Endodermal cell (in vitro differentiated cells): Measurements from ENCODE around the gene RIMKLB. TPM values are rescaled to one million over a fixed set of nuclear protein-coding genes. Genes with fewer than 3 reads are reported as not detected.
"Not testable (repeated sequence)": the region's sequence is repeated elsewhere in the genome, so short reads cannot be mapped to it uniquely, and the experiment has no call there.

ENCODE experiments used
- DNase-seq: peaks from one replicate; pipeline ENCODE4 v3.0.0-alpha.2; 2017
- H3K27ac ChIP-seq: 2 replicates; pipeline ENCODE4 v1.5.1; 2013; ENCODE audit warnings: mild to moderate bottlenecking, low read depth, low read length, moderate library complexity
- H3K27me3 ChIP-seq: 2 replicates; pipeline ENCODE4 v1.6.1; 2013; ENCODE audit warnings: mild to moderate bottlenecking, low read length, moderate library complexity; ENCODE audit not compliant: insufficient read depth, control insufficient read depth, poor library complexity, severe bottlenecking
- H3K36me3 ChIP-seq: 2 replicates; pipeline ENCODE4 v1.7.0; 2013; ENCODE audit warnings: mild to moderate bottlenecking, low read length, moderate library complexity; ENCODE audit not compliant: control insufficient read depth, insufficient read depth
- H3K4me1 ChIP-seq: one replicate; pipeline ENCODE4 v1.7.0; 2013; ENCODE audit warnings: low read length; ENCODE audit not compliant: control insufficient read depth, insufficient read depth
- H3K4me3 ChIP-seq: 2 replicates; pipeline ENCODE4 v1.5.1; 2013; ENCODE audit warnings: mild to moderate bottlenecking, low read length, moderate library complexity
- H3K9ac ChIP-seq: 2 replicates; pipeline ENCODE4 v1.6.1; 2013; ENCODE audit warnings: mild to moderate bottlenecking, low read length, moderate library complexity; ENCODE audit not compliant: poor library complexity, severe bottlenecking; ENCODE audit errors: extremely low read depth
- H3K9me3 ChIP-seq: 2 replicates; pipeline ENCODE4 v1.6.1; 2013; ENCODE audit warnings: mild to moderate bottlenecking, low read length, moderate library complexity; ENCODE audit not compliant: control insufficient read depth
- H3K27ac Mint-ChIP-seq: 2 replicates; pipeline ENCODE4 v1.8.0; 2020; ENCODE audit warnings: mixed read lengths
- H3K27me3 Mint-ChIP-seq: 2 replicates; pipeline ENCODE4 v1.8.0; 2021; ENCODE audit warnings: mild to moderate bottlenecking, mixed read lengths; ENCODE audit not compliant: insufficient read depth
- H3K36me3 Mint-ChIP-seq: 2 replicates; pipeline ENCODE4 v1.8.0; 2020; ENCODE audit warnings: low read depth, mixed read lengths
- H3K4me1 Mint-ChIP-seq: 2 replicates; pipeline ENCODE4 v1.8.0; 2020; ENCODE audit warnings: mixed read lengths
- H3K4me3 Mint-ChIP-seq: 2 replicates; pipeline ENCODE4 v1.8.0; 2020; ENCODE audit warnings: mild to moderate bottlenecking, moderate library complexity, mixed read lengths
- H3K9me3 Mint-ChIP-seq: 2 replicates; pipeline ENCODE4 v1.8.0; 2020; ENCODE audit warnings: mild to moderate bottlenecking, mixed read lengths
- CTCF ChIP-seq: fragments of 200-600 bp; sonication (generic); conservative IDR thresholded peaks from 2 replicates; pipeline ENCODE4 v1.5.0; 2021; ENCODE audit warnings: antibody characterized with exemption, mild to moderate bottlenecking
- WGBS, 2 experiments: methylation state at CpG; one replicate each; pipeline versions ENCODE4 v1.1.5 to v1.1.7; 2013; ENCODE audit warnings: missing lambda C conversion rate in 2 of 2, mixed read lengths in 1 of 2; ENCODE audit not compliant: insufficient coverage in 1 of 2, insufficient read length in 1 of 2; 5-methylcytosine and 5-hydroxymethylcytosine counted together
- total RNA-seq, 2 donors: library from RNA; stranded (reverse); fragmentation: NEBNext Ultra II Directional in 1 of 2; extraction: Animal tissue kit (Norgen Biotek cat#: 25700) in 1 of 2; gene quantifications; 2 replicates in 1 of 2; 3 replicates in 1 of 2; pipeline ENCODE4 v1.2.1, GENCODE V29; 2021

RIMKLB gene
- total RNA-seq, 2 donors from 2014 or later = 85.3 to 180 TPM

DNA sequence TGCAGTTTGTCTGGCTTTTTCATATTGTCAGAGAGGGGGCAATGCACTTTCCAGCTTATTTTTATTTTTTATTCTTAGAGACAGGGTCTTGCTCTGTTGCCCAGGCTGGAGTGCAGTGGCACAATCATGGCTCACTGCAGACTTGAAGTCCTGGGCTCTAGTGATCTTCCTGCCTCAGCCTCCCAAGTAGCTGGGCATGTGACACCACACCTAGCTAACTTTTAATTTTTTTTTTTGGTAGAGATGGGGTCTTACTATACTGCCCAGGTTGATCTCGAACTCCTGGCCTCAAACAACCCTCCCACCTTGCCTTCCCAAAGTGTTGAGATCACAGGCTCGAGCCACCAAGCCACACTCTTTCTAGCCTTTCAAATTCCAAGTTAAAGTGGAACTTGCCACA is 120.7 kb downstream of the RIMKLB start:
- H3K4me1 Mint-ChIP-seq = peaks cover 62% of the 10 kb centered on the region
- 73 to 97% methylated on average over 2 of the region's 2 CpGs for WGBS, 2 experiments
- no peak overlapping the region for H3K27ac ChIP-seq
- peaks cover 32% of the 10 kb centered on the region for H3K36me3 Mint-ChIP-seq
- H3K9me3 ChIP-seq = no peaks in the 10 kb centered on the region
- H3K4me1 ChIP-seq = peaks cover 13% of the 10 kb centered on the region
- no peak for DNase-seq
- H3K27me3 ChIP-seq = no peaks in the 10 kb centered on the region
- H3K9me3 Mint-ChIP-seq = no peaks in the 10 kb centered on the region
- peak overlapping the region; percentile 87 for H3K27ac Mint-ChIP-seq
- H3K27me3 Mint-ChIP-seq = no peaks in the 10 kb centered on the region
- no peak for TF ChIP-seq CTCF
- no peak overlapping the region for H3K9ac ChIP-seq
- H3K36me3 ChIP-seq = peaks cover 38% of the 10 kb centered on the region
- no peak overlapping the region for H3K4me3 Mint-ChIP-seq
- H3K4me3 ChIP-seq = no peak overlapping the region

- Histone ChIP-seq H3K9me3 (peaks cover 1% of the 10 kb centered on the region), H3K36me3 (peaks cover 29% of the 10 kb centered on the region), H3K27ac (no peak overlapping the region), H3K4me3 (no peak overlapping the region), H3K4me1 (peaks cover 9% of the 10 kb centered on the region), H3K9ac (no peak overlapping the region), H3K27me3 (no peaks in the 10 kb centered on the region)
- TF ChIP-seq CTCF = no peak
- no peak overlapping the region for H3K4me3 Mint-ChIP-seq
- peaks cover 24% of the 10 kb centered on the region for H3K36me3 Mint-ChIP-seq
- peaks cover 60% of the 10 kb centered on the region for H3K4me1 Mint-ChIP-seq
- WGBS, 2 experiments = 76 to 83% methylated on average over 4 to 5 of the region's 5 CpGs
- H3K9me3 Mint-ChIP-seq = no peaks in the 10 kb centered on the region
- no peak for DNase-seq
- no peaks in the 10 kb centered on the region for H3K27me3 Mint-ChIP-seq
- H3K27ac Mint-ChIP-seq = peak overlapping the region; percentile 81
Observed at GRCh38 chr12:8819666-8819980, 121.8 kb downstream of the RIMKLB start.

DNA sequence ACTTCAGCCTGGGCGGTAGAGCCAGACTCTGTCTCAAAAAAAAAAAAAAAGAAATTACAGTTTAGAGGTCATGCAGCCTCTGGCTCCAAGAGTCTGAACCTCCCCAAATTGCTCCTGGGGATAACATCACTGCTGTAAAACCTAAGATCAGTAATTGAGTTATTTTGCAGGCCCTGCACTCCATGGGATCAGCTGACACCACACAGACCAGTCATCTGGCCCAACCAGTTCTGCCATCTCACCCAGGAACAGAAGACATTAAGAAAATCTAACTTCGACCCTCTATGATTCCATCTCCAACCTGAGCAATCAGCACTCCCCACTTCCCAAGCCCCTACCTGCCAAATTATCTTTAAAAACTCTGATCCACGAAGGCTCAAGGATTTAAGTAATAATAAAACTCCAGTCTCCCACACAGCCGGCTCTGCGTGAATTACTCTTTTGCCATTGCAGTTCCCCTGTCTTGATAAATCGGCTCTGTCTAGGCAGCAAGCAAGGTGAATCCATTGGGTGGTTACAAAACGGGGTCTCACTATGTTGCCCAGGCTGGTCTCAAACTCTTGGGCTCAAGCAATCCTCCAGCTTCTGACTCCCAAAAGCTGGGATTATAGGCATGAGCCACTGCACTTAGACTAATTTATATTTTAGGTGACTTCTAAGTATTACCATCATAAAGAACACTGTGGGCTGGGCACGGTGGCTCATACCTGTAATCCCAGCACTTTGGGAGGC is 123.1 kb downstream of the RIMKLB start:
- 96 to 100% methylated on average over 7 to 8 of the region's 8 CpGs for WGBS, 2 experiments
- not testable (repeated sequence) for H3K4me3 Mint-ChIP-seq

More for the DNA sequence above, 123.1 kb downstream of the RIMKLB start:
- not testable (repeated sequence) for DNase-seq, H3K4me1 ChIP-seq, H3K27ac ChIP-seq, H3K27me3 ChIP-seq, H3K9ac ChIP-seq, H3K9me3 Mint-ChIP-seq, H3K27me3 Mint-ChIP-seq, H3K4me3 ChIP-seq
- peaks cover 14% of the 10 kb centered on the region for H3K9me3 ChIP-seq
- Mint-ChIP-seq H3K4me1 (peaks cover 52% of the 10 kb centered on the region), H3K36me3 (peaks cover 22% of the 10 kb centered on the region), H3K27ac (peak overlapping the region; percentile 78)
- peaks cover 26% of the 10 kb centered on the region for H3K36me3 ChIP-seq
